ENCODE measurements around the gene FSD2. TPM values are rescaled to one million over a fixed set of nuclear protein-coding genes. Genes with fewer than 3 reads are reported as not detected.
A peak's percentile ranks its signal among the peaks of the same experiment; 100 is the strongest.

FSD2 gene
- total and polyA plus RNA-seq, 9 of the 15 experiments (the other 6 are each of a cell fraction or from before 2014, with no cell fraction given) = 0.01 to 0.06 TPM; not detected in 7

GRCh38 chr15:82798104-82798503 is 7.8 kb downstream of the FSD2 start (continued):
- TF ChIP-seq CBFA2T3 (IDR thresholded peaks at IDR 0.05) = peak; percentile 81
- TF ChIP-seq MTA2 (IDR thresholded peaks at IDR 0.05; ENCODE audit: low read depth) = peak; percentile 58
- peak; percentile 53; the same call in 1 of the 2 replicates for TF ChIP-seq NCOR1 (IDR thresholded peaks at IDR 0.05)
- TF ChIP-seq NFE2 (IDR thresholded peaks at IDR 0.05; ENCODE audit: low read depth) = peak; percentile 27; the same call in 1 of the 2 replicates
- TF ChIP-seq ARHGAP35 (IDR thresholded peaks at IDR 0.05; ENCODE audit: partially characterized antibody) = no peak
- TF ChIP-seq C11orf30 (IDR thresholded peaks at IDR 0.05; ENCODE audit: low read depth) = no peak
- no peak for TF ChIP-seq SIRT6 (IDR thresholded peaks at IDR 0.05; ENCODE audit: low read depth, low read length)
- no peak for TF ChIP-seq CBX5 (IDR thresholded peaks at IDR 0.05; ENCODE audit: borderline replicate concordance, low read depth)
- TF ChIP-seq HDAC1 (IDR thresholded peaks at IDR 0.05) = peak in 1 of 2 experiments; percentile 43; a peak in 1 of 4 replicates
- TF ChIP-seq TAL1 (IDR thresholded peaks at IDR 0.05) = peak; percentile 65
- peak in 1 of 2 experiments; percentile 31; a peak in 1 of 4 replicates for TF ChIP-seq RCOR1 (IDR thresholded peaks at IDR 0.05; ENCODE audit: borderline replicate concordance in 1 of 2, low read depth in 2 of 2, low read length in 2 of 2)
- TF ChIP-seq RFX1 (IDR thresholded peaks at IDR 0.05) = no peak
- no peak for TF ChIP-seq CCAR2 (IDR thresholded peaks at IDR 0.05; ENCODE audit: low read depth, low read length)
- no peak for TF ChIP-seq LCOR (CRISPR knock-in tag; IDR thresholded peaks at IDR 0.05)
- no peak for TF ChIP-seq SAFB2 (IDR thresholded peaks at IDR 0.05; ENCODE audit: borderline replicate concordance, low read depth, low read length, severe bottlenecking)
- TF ChIP-seq TEAD4 (IDR thresholded peaks at IDR 0.05; ENCODE audit: low read length) = 0 out of 2 replicates have a peak, but pooled peaks have one; percentile 35
- TF ChIP-seq TEAD4 (CRISPR knock-in tag; IDR thresholded peaks at IDR 0.05; ENCODE audit: borderline replicate concordance) = no peak
- TF ChIP-seq ZNF507 (tag; conservative IDR thresholded peaks at IDR 0.05) = no peak
- 0 out of 2 replicates have a peak, but pooled peaks have one; percentile 10 for TF ChIP-seq ZNF316 (IDR thresholded peaks at IDR 0.05)
